DMS153 treated with DMSO at 0.1 percent for 48 hours (cell line): ENCODE data around the gene MGAT4A.
A peak's percentile ranks its signal among the peaks of the same experiment; 100 is the strongest.
"Not testable (repeated sequence)": the region's sequence is repeated elsewhere in the genome, so short reads cannot be mapped to it uniquely, and the experiment has no call there.

Experiments
- DNase-seq: peaks from one replicate; lab custom pipeline; 2025; ENCODE audit not compliant: unreplicated experiment; lab: John Stamatoyannopoulos, UW

The MGAT4A gene

GRCh38 chr2:98664323-98664722, 66.6 kb downstream of the MGAT4A start:
- no peak for DNase-seq

GRCh38 chr2:98663511-98664090, 67.3 kb downstream of the MGAT4A start:
- no peak for DNase-seq

- not testable (repeated sequence) for DNase-seq
Observed at GRCh38 chr2:98659491-98659840, 71.5 kb downstream of the MGAT4A start.

GRCh38 chr2:98658816-98659490, 72.0 kb downstream of the MGAT4A start:
- no peak for DNase-seq

GRCh38 chr2:98656800-98657199, 74.1 kb downstream of the MGAT4A start:
- DNase-seq = no peak

- DNase-seq = no peak
Observed at GRCh38 chr2:98654699-98655495, 76.0 kb downstream of the MGAT4A start.

- no peak for DNase-seq
Observed at GRCh38 chr2:98650998-98651397, 79.9 kb downstream of the MGAT4A start.

GRCh38 chr2:98649992-98650375, 80.9 kb downstream of the MGAT4A start:
- no peak for DNase-seq

GRCh38 chr2:98649135-98649991, 81.6 kb downstream of the MGAT4A start:
- DNase-seq = peak; percentile 90

GRCh38 chr2:98648451-98648850, 82.5 kb downstream of the MGAT4A start:
- DNase-seq = no peak

- DNase-seq = no peak
Observed at GRCh38 chr2:98647636-98648035, 83.3 kb downstream of the MGAT4A start.

- no peak for DNase-seq
Observed at GRCh38 chr2:98643496-98644100, 87.3 kb downstream of the MGAT4A start.

GRCh38 chr2:98637401-98638147, 93.4 kb downstream of the MGAT4A start:
- DNase-seq = no peak

GRCh38 chr2:98634406-98635092, 96.4 kb downstream of the MGAT4A start:
- no peak for DNase-seq

- no peak for DNase-seq
Observed at GRCh38 chr2:98632351-98632750, 98.6 kb downstream of the MGAT4A start.

- DNase-seq = no peak
Observed at GRCh38 chr2:98623657-98624056, 107.3 kb downstream of the MGAT4A start.

GRCh38 chr2:98617149-98617548, 113.8 kb downstream of the MGAT4A start:
- no peak for DNase-seq

GRCh38 chr2:98615481-98615880, 115.5 kb downstream of the MGAT4A start:
- DNase-seq = no peak

GRCh38 chr2:98614024-98614739, 116.8 kb downstream of the MGAT4A start:
- no peak for DNase-seq
